GM19025 (cell line): Measurements from ENCODE around the gene SAMD8.
"Not testable (repeated sequence)": the region's sequence is repeated elsewhere in the genome, so short reads cannot be mapped to it uniquely, and the experiment has no call there.

ENCODE experiments used
- ATAC-seq: cut with Tn5 transposase; IDR thresholded peaks from one replicate; pipeline ENCODE4 v1.9.1; 2021; ENCODE audit warnings: mild to moderate bottlenecking, low read depth, moderate library complexity; ENCODE audit not compliant: unreplicated experiment

Gene SAMD8

GRCh38 chr10:75188522-75188921 lies 77.1 kb downstream of the SAMD8 start:
- ATAC-seq: not testable (repeated sequence)

- no peak for ATAC-seq
Observed at GRCh38 chr10:75189266-75190096, 78.0 kb downstream of the SAMD8 start.

GRCh38 chr10:75191821-75192568 lies 80.5 kb downstream of the SAMD8 start:
- no peak for ATAC-seq

GRCh38 chr10:75194625-75195024 lies 83.2 kb downstream of the SAMD8 start:
- not testable (repeated sequence) for ATAC-seq

- ATAC-seq: no peak
Observed at GRCh38 chr10:75195035-75195763, 83.7 kb downstream of the SAMD8 start.

- no peak for ATAC-seq
Observed at GRCh38 chr10:75197066-75197465, 85.6 kb downstream of the SAMD8 start.

- no peak for ATAC-seq
Observed at GRCh38 chr10:75197906-75198305, 86.5 kb downstream of the SAMD8 start.

GRCh38 chr10:75199949-75200348 lies 88.5 kb downstream of the SAMD8 start:
- ATAC-seq: not testable (repeated sequence)

- no peak for ATAC-seq
Observed at GRCh38 chr10:75201793-75202307, 90.4 kb downstream of the SAMD8 start.

GRCh38 chr10:75202321-75203045 lies 91.0 kb downstream of the SAMD8 start:
- ATAC-seq: no peak

- not testable (repeated sequence) for ATAC-seq
Observed at GRCh38 chr10:75203046-75203620, 91.7 kb downstream of the SAMD8 start.

GRCh38 chr10:75203724-75204123 lies 92.3 kb downstream of the SAMD8 start:
- no peak for ATAC-seq

- ATAC-seq: no peak
Observed at GRCh38 chr10:75205908-75206307, 94.5 kb downstream of the SAMD8 start.

- ATAC-seq: not testable (repeated sequence)
Observed at GRCh38 chr10:75206638-75207037, 95.2 kb downstream of the SAMD8 start.

- no peak for ATAC-seq
Observed at GRCh38 chr10:75207079-75207856, 95.8 kb downstream of the SAMD8 start.

- ATAC-seq: no peak
Observed at GRCh38 chr10:75207857-75208144, 96.3 kb downstream of the SAMD8 start.

- no peak for ATAC-seq
Observed at GRCh38 chr10:75208181-75208580, 96.7 kb downstream of the SAMD8 start.

GRCh38 chr10:75209086-75209920 lies 97.8 kb downstream of the SAMD8 start:
- no peak for ATAC-seq
